Measurements from ENCODE around the gene RNU2-63P. TPM values are rescaled to one million over a fixed set of nuclear protein-coding genes. Genes with fewer than 3 reads are reported as not detected.
"Not testable (repeated sequence)": the region's sequence is repeated elsewhere in the genome, so short reads cannot be mapped to it uniquely, and the experiment has no call there.

Gene RNU2-63P
- total RNA-seq, result 7.5 TPM
- long read RNA-seq, result 0 reads

- peak; percentile 91 for DNase-seq (ENCODE audit: low spot score)
Observed at GRCh38 chr2:88016086-88016959, at the start of gene RNU2-63P. Gene RNU2-63P, minus strand, starts transcription at chr2:88016547.

- no peak for DNase-seq (ENCODE audit: low spot score)
Observed at GRCh38 chr2:88061295-88061694, 44.9 kb upstream of the RNU2-63P start.

GRCh38 chr2:88060907-88061275 is 44.5 kb upstream of the RNU2-63P start:
- DNase-seq (ENCODE audit: low spot score), result no peak

- no peak for DNase-seq (ENCODE audit: low spot score)
Observed at GRCh38 chr2:88059979-88060906, 43.9 kb upstream of the RNU2-63P start.

GRCh38 chr2:88058191-88058590 is 41.8 kb upstream of the RNU2-63P start:
- DNase-seq (ENCODE audit: low spot score), result no peak

- no peak for DNase-seq (ENCODE audit: low spot score)
Observed at GRCh38 chr2:88057437-88057844, 41.1 kb upstream of the RNU2-63P start.

GRCh38 chr2:88055371-88056128 is 39.2 kb upstream of the RNU2-63P start, which contains the start of gene KRCC1:
Gene KRCC1, minus strand, starts transcription at chr2:88055783. Its CDS starts 27,220 bp downstream, at chr2:88028563.
- peak; percentile 98 for DNase-seq (ENCODE audit: low spot score)

GRCh38 chr2:88054782-88055370 is 38.5 kb upstream of the RNU2-63P start:
- DNase-seq (ENCODE audit: low spot score), result no peak

- DNase-seq (ENCODE audit: low spot score), result no peak
Observed at GRCh38 chr2:88053934-88054781, 37.8 kb upstream of the RNU2-63P start.

GRCh38 chr2:88053296-88053695 is 36.9 kb upstream of the RNU2-63P start:
- no peak for DNase-seq (ENCODE audit: low spot score)

GRCh38 chr2:88051792-88052191 is 35.4 kb upstream of the RNU2-63P start:
- no peak for DNase-seq (ENCODE audit: low spot score)

GRCh38 chr2:88049622-88050021 is 33.3 kb upstream of the RNU2-63P start:
- DNase-seq (ENCODE audit: low spot score), result no peak

GRCh38 chr2:88048541-88048940 is 32.2 kb upstream of the RNU2-63P start:
- DNase-seq (ENCODE audit: low spot score), result no peak

- DNase-seq (ENCODE audit: low spot score), result not testable (repeated sequence)
Observed at GRCh38 chr2:88045561-88045960, 29.2 kb upstream of the RNU2-63P start.

- DNase-seq (ENCODE audit: low spot score), result no peak
Observed at GRCh38 chr2:88042476-88042875, 26.1 kb upstream of the RNU2-63P start.

GRCh38 chr2:88038263-88039105 is 22.1 kb upstream of the RNU2-63P start:
- no peak for DNase-seq (ENCODE audit: low spot score)

- no peak for DNase-seq (ENCODE audit: low spot score)
Observed at GRCh38 chr2:88036606-88037005, 20.3 kb upstream of the RNU2-63P start.

GRCh38 chr2:88036182-88036581 is 19.8 kb upstream of the RNU2-63P start:
- DNase-seq (ENCODE audit: low spot score), result no peak

Data from mesenteric fat pad (tissue), 1 donor.